ENCODE measurements around the gene RPUSD1. TPM values are rescaled to one million over a fixed set of nuclear protein-coding genes. Genes with fewer than 3 reads are reported as not detected.
A peak's percentile ranks its signal among the peaks of the same experiment; 100 is the strongest.

Gene RPUSD1
- total and polyA plus RNA-seq, 8 donors = 6.2 to 21.1 (median 9.8) TPM

GRCh38 chr16:781346-782010, 6.7 kb downstream of the RPUSD1 start:
- Histone ChIP-seq H3K4me3 (no peak overlapping the region), H3K36me3 (no peaks in the 10 kb centered on the region), H3K9me3 (no peaks in the 10 kb centered on the region), H3K27me3 (no peaks in the 10 kb centered on the region), H3K27ac (no peak overlapping the region), H3K4me1 (no peaks in the 10 kb centered on the region)
- ATAC-seq (no peak), DNase-seq (no peak), FAIRE-seq (no peak)
- 41 to 53% methylated on average over 19 of the region's 19 CpGs for WGBS, 2 donors
- intact Hi-C loops (cut with DNase I) = loop anchor here in 1 of 3 donors (10.0 kb wide), 1 partner anchor 77 kb away; the partner anchor contains the start of gene FBXL16
- TF ChIP-seq CTCF (IDR thresholded peaks at IDR 0.05) = no peak

GRCh38 chr16:780296-780695, 7.9 kb downstream of the RPUSD1 start:
- intact Hi-C loops (cut with DNase I) = loop anchor here in 1 of 3 donors (10.0 kb wide), 1 partner anchor 75 kb away; the partner anchor contains the start of gene FBXL16
- no peaks in the 10 kb centered on the region for H3K9me3 ChIP-seq
- ATAC-seq (no peak), DNase-seq (no peak), FAIRE-seq (no peak)
- 62 to 73% methylated on average over 16 of the region's 16 CpGs for WGBS, 2 donors
- no peaks in the 10 kb centered on the region for H3K36me3 ChIP-seq
- no peak overlapping the region for H3K27ac ChIP-seq
- H3K4me3 ChIP-seq = no peak overlapping the region
- no peak for TF ChIP-seq CTCF (IDR thresholded peaks at IDR 0.05)
- no peaks in the 10 kb centered on the region for H3K27me3 ChIP-seq
- H3K4me1 ChIP-seq = no peaks in the 10 kb centered on the region

- H3K27me3 ChIP-seq = no peaks in the 10 kb centered on the region
- FAIRE-seq = no peak
- no peak for DNase-seq
- ATAC-seq = no peak
- intact Hi-C loops (cut with DNase I) = no loop called here
- WGBS, 2 donors = 49 to 62% methylated on average over 13 of the region's 13 CpGs
- H3K4me3 ChIP-seq = no peak overlapping the region
- H3K36me3 ChIP-seq = no peaks in the 10 kb centered on the region
- no peaks in the 10 kb centered on the region for H3K4me1 ChIP-seq
- no peak overlapping the region for H3K27ac ChIP-seq
- no peak for TF ChIP-seq CTCF (IDR thresholded peaks at IDR 0.05)
- no peaks in the 10 kb centered on the region for H3K9me3 ChIP-seq
These were observed 8.6 kb downstream of the RPUSD1 start for GRCh38 chr16:779561-779960.

GRCh38 chr16:778909-779527, 9.2 kb downstream of the RPUSD1 start:
- ATAC-seq (no peak), FAIRE-seq (no peak), DNase-seq (no peak)
- intact Hi-C loops (cut with DNase I) = no loop called here
- no peaks in the 10 kb centered on the region for H3K36me3 ChIP-seq
- WGBS, 2 donors = 62 to 81% methylated on average over 6 of the region's 6 CpGs
- H3K27me3 ChIP-seq = no peaks in the 10 kb centered on the region
- no peak for TF ChIP-seq CTCF (IDR thresholded peaks at IDR 0.05)
- H3K27ac ChIP-seq = no peak overlapping the region
- H3K4me3 ChIP-seq = no peak overlapping the region
- no peaks in the 10 kb centered on the region for H3K4me1 ChIP-seq
- H3K9me3 ChIP-seq = no peaks in the 10 kb centered on the region

- intact Hi-C loops (cut with DNase I) = no loop called here
- no peak for TF ChIP-seq CTCF (IDR thresholded peaks at IDR 0.05)
- no peak for FAIRE-seq
- Histone ChIP-seq H3K36me3 (no peaks in the 10 kb centered on the region), H3K27ac (no peak overlapping the region), H3K4me3 (no peak overlapping the region), H3K4me1 (no peaks in the 10 kb centered on the region), H3K9me3 (no peaks in the 10 kb centered on the region), H3K27me3 (no peaks in the 10 kb centered on the region)
- 57 to 62% methylated on average over 11 of the region's 11 CpGs for WGBS, 2 donors
- ATAC-seq = peak in 1 of 4 donors; percentile 8
- DNase-seq = no peak
These were observed 9.7 kb downstream of the RPUSD1 start for GRCh38 chr16:778447-778846.

All from pancreas (tissue), 10 donors.